ENCODE measurements around the gene WDR70. TPM values are rescaled to one million over a fixed set of nuclear protein-coding genes. Genes with fewer than 3 reads are reported as not detected.

WDR70 gene
- 9.6 and 10.1 TPM in 2 replicates for total RNA-seq

GRCh38 chr5:37379100-37379628, at the start of gene WDR70:
Gene WDR70 (plus strand): TSS chr5:37379318. CDS start chr5:37379368, 50 bp downstream.

GRCh38 chr5:37370864-37371726, 8.0 kb upstream of the WDR70 start, which contains the start of gene NUP155:
Gene NUP155 (minus strand): TSS chr5:37371106. CDS start chr5:37370977, 129 bp downstream.

Other genes with a start within 250 kb of the WDR70 start
- 14.3 and 17.4 TPM in 2 replicates for gene CPLANE1, start 129.9 kb upstream of the WDR70 start, total RNA-seq
- 15.5 and 42.7 TPM in 2 replicates for gene NUP155, start 8.2 kb upstream of the WDR70 start, total RNA-seq

Measured in mesangial cell (primary cell).